Measurements from ENCODE around the gene TRAF2.
"Not testable (repeated sequence)": the region's sequence is repeated elsewhere in the genome, so short reads cannot be mapped to it uniquely, and the experiment has no call there.

The TRAF2 gene

GRCh38 chr9:136857581-136858412 lies 28.5 kb upstream of the TRAF2 start:
- DNase-seq (ENCODE audit: low read depth in 2 of 2, low spot score in 1 of 2) = no peak

DNA sequence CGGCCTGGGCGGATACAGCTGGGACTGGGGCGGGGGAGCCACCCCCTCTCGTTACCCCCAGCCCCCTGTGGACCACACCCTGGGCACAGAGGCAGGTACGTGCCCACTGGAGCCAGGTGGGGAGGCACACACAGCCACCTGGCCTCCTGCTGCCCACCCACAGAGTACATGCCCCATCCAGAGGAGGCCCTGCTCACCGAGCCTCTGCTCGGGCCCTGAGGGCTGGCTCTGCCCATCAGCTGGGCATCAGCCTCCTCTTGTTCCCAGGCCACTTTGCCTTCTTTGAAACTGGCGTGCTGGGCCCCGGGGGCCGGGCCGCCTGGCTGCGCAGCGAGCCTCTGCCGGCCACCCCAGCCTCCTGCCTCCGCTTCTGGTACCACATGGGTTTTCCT lies 27.9 kb upstream of the TRAF2 start:
- DNase-seq (ENCODE audit: low read depth in 2 of 2, low spot score in 1 of 2) = no peak

GRCh38 chr9:136858844-136859757 lies 27.2 kb upstream of the TRAF2 start:
- DNase-seq (ENCODE audit: low read depth in 2 of 2, low spot score in 1 of 2) = no peak

GRCh38 chr9:136860529-136860928 lies 25.8 kb upstream of the TRAF2 start:
- DNase-seq (ENCODE audit: low read depth in 2 of 2, low spot score in 1 of 2) = no peak

GRCh38 chr9:136860933-136861873 lies 25.1 kb upstream of the TRAF2 start:
- no peak for DNase-seq (ENCODE audit: low read depth in 2 of 2, low spot score in 1 of 2)

DNA sequence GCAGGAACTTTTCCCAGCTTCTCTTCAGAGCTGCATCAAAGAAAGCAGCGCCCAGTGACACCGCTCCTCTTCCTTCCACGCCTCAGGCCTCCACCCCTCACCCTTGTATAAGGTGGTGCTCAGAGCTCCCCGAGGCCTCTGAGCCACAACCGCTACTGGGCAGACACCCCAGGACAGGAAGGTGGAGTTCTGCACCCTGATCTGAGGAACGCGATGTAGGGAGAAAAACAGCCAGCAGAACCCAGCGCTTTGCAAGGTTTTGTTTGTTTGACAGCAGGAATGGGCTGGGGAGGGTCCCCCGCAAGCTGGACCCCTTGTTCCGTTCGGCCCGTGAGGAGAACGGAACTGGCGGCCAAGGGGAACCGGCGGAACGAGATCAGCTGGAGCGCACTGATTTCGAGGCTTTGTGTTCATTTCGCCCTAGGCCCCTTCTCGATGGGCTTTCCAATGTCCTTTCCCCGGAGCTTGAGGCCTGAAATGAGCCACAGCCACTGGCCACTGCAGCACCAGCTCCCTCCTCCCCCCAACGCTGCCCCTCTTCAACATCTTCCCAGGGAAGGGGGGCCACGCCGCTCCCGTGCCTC lies 24.4 kb upstream of the TRAF2 start:
- DNase-seq (ENCODE audit: low read depth in 2 of 2, low spot score in 1 of 2) = no peak

DNA sequence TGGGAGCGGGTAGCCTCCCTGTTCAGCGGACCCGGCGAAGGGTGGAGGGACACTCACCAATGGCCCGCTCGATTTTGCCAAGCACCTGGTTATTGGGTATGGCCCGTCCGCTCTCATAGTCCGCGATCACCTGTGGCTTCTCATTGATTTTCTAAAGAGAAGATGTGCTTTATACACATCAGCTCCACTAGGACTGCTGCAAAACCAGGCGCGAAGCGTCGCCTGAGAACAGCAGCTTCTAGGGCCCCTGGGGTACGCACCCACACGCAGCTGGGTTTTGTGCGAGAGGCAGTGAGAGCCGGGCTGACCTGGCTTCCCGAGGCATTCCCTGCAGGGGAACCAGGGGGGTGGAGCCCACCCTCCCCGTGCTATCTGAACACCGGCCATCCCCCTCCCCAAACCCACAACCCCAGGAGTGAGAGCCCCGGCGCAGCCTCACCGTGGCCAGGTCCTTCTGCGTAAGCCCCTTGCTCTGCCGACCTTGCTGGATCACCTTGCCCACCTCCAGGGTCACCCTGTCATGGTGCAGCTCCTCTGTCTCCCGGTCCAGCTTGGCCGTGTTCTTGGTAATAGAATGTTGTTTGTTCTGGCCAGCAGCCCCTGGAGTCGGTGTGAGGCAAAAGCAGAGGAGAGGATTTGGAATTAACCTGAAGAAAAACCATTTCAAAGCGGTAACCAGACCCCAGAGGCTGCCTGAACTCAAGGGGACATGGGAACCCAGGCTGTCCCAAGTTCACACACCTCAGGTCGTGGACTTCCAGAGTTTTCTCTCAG lies 23.3 kb upstream of the TRAF2 start:
- DNase-seq (ENCODE audit: low read depth in 2 of 2, low spot score in 1 of 2) = no peak

- DNase-seq (ENCODE audit: low read depth in 2 of 2, low spot score in 1 of 2) = no peak
Measured at GRCh38 chr9:136863623-136864273, 22.6 kb upstream of the TRAF2 start.

- no peak for DNase-seq (ENCODE audit: low read depth in 2 of 2, low spot score in 1 of 2)
Measured at GRCh38 chr9:136865041-136865767, 21.1 kb upstream of the TRAF2 start.

DNA sequence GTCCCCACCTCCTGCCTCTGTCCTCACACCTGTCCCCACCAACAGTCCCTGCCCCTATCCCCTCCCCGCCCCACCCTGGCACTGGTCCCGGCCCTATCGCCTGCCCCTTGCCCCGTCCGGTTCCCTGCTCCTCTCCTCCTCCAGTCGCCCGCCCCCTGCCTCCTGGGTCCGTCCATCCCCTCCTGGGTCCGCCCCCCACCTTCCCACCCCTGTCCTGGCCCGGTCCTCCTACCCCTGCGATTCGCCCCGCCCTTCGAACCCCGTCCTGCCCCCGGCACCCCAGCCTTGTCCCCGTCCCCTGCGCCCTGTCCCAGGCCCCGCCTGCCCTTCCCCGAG lies 20.6 kb upstream of the TRAF2 start:
- no peak for DNase-seq (ENCODE audit: low read depth in 2 of 2, low spot score in 1 of 2)

GRCh38 chr9:136866898-136867421 lies 19.4 kb upstream of the TRAF2 start:
- DNase-seq (ENCODE audit: low read depth in 2 of 2, low spot score in 1 of 2) = not testable (repeated sequence)

GRCh38 chr9:136867480-136867879 lies 18.8 kb upstream of the TRAF2 start:
- DNase-seq (ENCODE audit: low read depth in 2 of 2, low spot score in 1 of 2) = no peak

DNA sequence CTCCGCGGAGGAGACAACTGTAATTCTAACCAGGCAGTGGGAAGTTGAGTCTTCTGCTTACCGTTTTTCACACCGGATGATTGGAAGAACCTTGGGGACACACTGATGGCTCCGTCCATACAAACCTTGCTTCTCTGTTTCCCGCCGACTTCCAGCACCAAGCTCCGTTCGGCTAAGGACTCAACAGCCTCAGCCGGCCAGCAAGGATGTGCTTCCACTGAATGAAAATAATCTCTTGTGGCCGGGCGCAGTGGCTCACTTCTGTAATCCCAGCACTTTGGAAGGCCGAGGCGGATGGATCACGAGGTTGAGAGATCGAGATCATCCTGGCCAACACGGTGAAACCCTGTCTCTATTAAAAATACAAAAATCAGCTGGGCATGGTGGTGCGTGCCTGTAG lies 18.4 kb upstream of the TRAF2 start:
- DNase-seq (ENCODE audit: low read depth in 2 of 2, low spot score in 1 of 2) = no peak

DNA sequence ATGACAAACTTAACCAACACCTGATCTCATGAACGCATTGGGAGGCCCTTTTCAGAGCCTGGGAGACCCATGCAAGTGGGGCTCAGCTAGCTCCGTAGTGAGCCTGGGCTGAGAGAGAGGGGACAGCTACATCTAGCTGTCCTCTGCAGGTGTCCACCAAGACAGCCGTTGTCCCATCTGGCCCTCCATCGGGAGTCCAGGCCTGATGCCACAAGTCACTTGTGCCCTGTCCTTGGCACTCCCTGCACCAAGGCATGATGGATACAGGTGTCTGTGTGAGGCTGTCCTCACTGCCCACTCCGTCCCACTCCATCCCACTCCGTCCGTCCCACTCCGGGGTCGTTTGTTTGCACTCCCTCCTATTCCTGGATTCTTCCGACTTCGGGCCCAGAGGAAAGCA lies 17.7 kb upstream of the TRAF2 start:
- no peak for DNase-seq (ENCODE audit: low read depth in 2 of 2, low spot score in 1 of 2)

DNA sequence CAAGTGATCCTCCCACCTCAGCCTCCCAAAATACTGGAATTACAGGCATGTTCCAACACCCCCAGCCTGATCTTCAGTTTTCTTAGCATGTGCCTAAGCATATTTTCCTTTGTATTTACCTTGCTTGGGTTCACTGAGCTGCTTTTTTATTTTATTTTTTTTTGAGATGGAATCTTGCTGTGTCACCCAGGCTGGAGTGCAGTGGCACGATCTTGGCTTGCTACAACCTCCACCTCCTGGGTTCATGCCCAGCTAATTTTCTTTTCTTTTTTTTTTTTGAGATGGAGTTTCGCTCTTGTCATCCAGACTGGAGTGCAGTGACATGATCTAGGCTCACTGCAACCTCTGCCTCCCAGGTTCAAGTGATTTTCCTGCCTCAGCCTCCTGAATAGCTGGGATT lies 16.7 kb upstream of the TRAF2 start:
- DNase-seq (ENCODE audit: low read depth in 2 of 2, low spot score in 1 of 2) = not testable (repeated sequence)

- DNase-seq (ENCODE audit: low read depth in 2 of 2, low spot score in 1 of 2) = no peak
Measured at GRCh38 chr9:136875155-136875554, 11.2 kb upstream of the TRAF2 start.

GRCh38 chr9:136876476-136876875 lies 9.8 kb upstream of the TRAF2 start:
- DNase-seq (ENCODE audit: low read depth in 2 of 2, low spot score in 1 of 2) = no peak

DNA sequence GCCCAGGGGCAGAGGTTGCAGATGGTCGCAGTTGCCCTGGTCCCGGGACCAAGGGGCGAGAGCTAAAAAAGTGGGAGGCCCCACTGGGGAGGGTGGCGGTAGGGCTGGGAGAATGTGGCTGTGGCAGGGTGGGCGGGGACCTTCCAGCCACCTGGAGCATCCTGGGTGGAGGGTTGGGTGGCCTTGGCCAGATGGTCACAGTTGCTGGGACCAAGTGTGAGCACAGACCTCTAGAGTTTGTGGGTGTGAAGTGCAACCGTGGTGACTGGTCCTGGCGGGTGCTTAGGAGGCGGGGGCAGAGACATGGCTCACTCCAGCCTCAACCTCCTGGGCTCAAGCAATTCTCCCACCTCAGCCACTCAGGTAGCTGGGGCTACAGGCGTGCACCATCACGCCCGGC lies 5.7 kb upstream of the TRAF2 start:
- no peak for DNase-seq (ENCODE audit: low read depth in 2 of 2, low spot score in 1 of 2)

DNA sequence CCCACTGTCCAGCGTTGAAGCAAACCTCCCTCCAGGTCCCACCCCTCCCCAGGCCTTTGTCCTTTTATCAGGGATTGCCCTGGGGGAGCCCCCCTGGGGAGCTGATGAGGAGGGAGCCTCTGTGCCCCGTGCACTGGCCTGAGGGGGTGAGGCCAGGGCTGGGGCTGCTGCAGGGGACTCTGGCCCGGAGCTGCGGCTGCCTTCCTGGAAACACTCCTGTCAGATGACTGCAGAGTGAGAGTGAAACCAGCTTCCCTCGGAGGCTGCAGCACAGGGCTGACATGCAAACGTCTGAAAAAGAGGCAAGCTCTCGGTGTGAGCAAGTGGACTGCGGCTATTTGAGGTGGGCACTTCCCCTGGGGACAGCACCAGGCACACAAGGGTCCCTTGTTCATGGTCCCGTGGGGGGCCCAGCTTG lies 4.6 kb upstream of the TRAF2 start:
- no peak for DNase-seq (ENCODE audit: low read depth in 2 of 2, low spot score in 1 of 2)

Measured in stimulated activated CD8-positive, alpha-beta memory T cell treated with anti-CD3 and anti-CD28 coated beads, Interleukin-4, amount 100 ng/mL, for 1 hour (primary cell).